ENCODE results near the gene SIGLEC1. TPM values are rescaled to one million over a fixed set of nuclear protein-coding genes. Genes with fewer than 3 reads are reported as not detected.

The SIGLEC1 gene
- total and polyA plus RNA-seq, 2 of the 8 experiments (the other 6 are each of a cell fraction or from before 2014, with no cell fraction given): 0.02 TPM; not detected in 1

DNA sequence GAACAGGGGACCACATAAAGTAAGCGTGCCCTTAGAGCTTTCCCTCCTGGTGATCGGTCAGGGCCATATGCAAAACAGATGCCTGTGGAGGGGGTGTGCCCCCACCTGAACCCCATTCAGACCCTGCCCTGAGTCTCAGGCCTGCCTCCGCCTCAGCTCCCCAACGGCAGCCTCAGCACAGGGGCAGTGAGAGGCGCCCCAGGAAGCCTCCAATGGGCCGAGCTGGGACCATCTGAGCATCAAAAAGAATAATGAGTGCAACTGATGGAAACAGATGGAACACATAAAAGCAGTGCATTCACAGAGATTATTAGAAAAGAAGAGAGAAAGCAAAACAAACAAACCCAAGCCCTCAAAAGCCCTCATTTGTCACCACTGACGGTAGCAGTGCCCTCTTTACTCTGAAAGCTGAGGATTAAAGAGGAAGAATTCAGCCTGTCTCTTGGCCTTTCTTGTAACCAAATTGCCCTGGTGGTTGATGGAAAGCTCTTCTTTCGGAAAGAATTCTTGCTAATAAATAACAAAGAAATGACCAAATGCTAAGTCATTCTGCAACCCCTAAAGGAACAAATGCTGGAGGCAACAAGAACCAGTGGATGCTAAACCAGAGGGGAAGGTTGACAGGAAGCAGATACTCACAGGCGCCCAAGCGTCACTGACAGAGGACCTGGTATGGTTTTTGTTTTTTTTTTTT is 48.4 kb upstream of the SIGLEC1 start (continued):
- TF ChIP-seq, protein P1, sequence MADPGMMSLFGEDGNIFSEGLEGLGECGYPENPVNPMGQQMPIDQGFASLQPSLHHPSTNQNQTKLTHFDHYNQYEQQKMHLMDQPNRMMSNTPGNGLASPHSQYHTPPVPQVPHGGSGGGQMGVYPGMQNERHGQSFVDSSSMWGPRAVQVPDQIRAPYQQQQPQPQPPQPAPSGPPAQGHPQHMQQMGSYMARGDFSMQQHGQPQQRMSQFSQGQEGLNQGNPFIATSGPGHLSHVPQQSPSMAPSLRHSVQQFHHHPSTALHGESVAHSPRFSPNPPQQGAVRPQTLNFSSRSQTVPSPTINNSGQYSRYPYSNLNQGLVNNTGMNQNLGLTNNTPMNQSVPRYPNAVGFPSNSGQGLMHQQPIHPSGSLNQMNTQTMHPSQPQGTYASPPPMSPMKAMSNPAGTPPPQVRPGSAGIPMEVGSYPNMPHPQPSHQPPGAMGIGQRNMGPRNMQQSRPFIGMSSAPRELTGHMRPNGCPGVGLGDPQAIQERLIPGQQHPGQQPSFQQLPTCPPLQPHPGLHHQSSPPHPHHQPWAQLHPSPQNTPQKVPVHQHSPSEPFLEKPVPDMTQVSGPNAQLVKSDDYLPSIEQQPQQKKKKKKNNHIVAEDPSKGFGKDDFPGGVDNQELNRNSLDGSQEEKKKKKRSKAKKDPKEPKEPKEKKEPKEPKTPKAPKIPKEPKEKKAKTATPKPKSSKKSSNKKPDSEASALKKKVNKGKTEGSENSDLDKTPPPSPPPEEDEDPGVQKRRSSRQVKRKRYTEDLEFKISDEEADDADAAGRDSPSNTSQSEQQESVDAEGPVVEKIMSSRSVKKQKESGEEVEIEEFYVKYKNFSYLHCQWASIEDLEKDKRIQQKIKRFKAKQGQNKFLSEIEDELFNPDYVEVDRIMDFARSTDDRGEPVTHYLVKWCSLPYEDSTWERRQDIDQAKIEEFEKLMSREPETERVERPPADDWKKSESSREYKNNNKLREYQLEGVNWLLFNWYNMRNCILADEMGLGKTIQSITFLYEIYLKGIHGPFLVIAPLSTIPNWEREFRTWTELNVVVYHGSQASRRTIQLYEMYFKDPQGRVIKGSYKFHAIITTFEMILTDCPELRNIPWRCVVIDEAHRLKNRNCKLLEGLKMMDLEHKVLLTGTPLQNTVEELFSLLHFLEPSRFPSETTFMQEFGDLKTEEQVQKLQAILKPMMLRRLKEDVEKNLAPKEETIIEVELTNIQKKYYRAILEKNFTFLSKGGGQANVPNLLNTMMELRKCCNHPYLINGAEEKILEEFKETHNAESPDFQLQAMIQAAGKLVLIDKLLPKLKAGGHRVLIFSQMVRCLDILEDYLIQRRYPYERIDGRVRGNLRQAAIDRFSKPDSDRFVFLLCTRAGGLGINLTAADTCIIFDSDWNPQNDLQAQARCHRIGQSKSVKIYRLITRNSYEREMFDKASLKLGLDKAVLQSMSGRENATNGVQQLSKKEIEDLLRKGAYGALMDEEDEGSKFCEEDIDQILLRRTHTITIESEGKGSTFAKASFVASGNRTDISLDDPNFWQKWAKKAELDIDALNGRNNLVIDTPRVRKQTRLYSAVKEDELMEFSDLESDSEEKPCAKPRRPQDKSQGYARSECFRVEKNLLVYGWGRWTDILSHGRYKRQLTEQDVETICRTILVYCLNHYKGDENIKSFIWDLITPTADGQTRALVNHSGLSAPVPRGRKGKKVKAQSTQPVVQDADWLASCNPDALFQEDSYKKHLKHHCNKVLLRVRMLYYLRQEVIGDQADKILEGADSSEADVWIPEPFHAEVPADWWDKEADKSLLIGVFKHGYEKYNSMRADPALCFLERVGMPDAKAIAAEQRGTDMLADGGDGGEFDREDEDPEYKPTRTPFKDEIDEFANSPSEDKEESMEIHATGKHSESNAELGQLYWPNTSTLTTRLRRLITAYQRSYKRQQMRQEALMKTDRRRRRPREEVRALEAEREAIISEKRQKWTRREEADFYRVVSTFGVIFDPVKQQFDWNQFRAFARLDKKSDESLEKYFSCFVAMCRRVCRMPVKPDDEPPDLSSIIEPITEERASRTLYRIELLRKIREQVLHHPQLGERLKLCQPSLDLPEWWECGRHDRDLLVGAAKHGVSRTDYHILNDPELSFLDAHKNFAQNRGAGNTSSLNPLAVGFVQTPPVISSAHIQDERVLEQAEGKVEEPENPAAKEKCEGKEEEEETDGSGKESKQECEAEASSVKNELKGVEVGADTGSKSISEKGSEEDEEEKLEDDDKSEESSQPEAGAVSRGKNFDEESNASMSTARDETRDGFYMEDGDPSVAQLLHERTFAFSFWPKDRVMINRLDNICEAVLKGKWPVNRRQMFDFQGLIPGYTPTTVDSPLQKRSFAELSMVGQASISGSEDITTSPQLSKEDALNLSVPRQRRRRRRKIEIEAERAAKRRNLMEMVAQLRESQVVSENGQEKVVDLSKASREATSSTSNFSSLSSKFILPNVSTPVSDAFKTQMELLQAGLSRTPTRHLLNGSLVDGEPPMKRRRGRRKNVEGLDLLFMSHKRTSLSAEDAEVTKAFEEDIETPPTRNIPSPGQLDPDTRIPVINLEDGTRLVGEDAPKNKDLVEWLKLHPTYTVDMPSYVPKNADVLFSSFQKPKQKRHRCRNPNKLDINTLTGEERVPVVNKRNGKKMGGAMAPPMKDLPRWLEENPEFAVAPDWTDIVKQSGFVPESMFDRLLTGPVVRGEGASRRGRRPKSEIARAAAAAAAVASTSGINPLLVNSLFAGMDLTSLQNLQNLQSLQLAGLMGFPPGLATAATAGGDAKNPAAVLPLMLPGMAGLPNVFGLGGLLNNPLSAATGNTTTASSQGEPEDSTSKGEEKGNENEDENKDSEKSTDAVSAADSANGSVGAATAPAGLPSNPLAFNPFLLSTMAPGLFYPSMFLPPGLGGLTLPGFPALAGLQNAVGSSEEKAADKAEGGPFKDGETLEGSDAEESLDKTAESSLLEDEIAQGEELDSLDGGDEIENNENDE (IDR thresholded peaks at IDR 0.05; ENCODE audit: insufficient replicate concordance, low read length): no peak
- no peak for TF ChIP-seq RAD21 (IDR thresholded peaks at IDR 0.05 in 1 of 2, conservative IDR thresholded peaks at IDR 0.05 in 1 of 2; ENCODE audit: low read depth in 2 of 2, low read length in 2 of 2)
- TF ChIP-seq TCF12 (IDR thresholded peaks at IDR 0.05; ENCODE audit: low read depth, low read length): no peak
- no peak for TF ChIP-seq SAP30 (IDR thresholded peaks at IDR 0.05; ENCODE audit: insufficient read depth, insufficient replicate concordance, low read length)
- TF ChIP-seq SIN3A (conservative IDR thresholded peaks at IDR 0.05 in 1 of 2, IDR thresholded peaks at IDR 0.05 in 1 of 2; ENCODE audit: low read depth in 1 of 2, low read length in 2 of 2): no peak
- TF ChIP-seq CHD2 (IDR thresholded peaks at IDR 0.05; ENCODE audit: low read length): no peak
- TF ChIP-seq CTBP2 (IDR thresholded peaks at IDR 0.05; ENCODE audit: borderline replicate concordance, insufficient read depth, insufficient read length, low read length): no peak
- no peak for TF ChIP-seq MAFK (IDR thresholded peaks at IDR 0.05; ENCODE audit: low read depth, low read length)
- no peak for TF ChIP-seq TEAD4 (IDR thresholded peaks at IDR 0.05; ENCODE audit: low read depth, low read length)
- TF ChIP-seq BCL11A (IDR thresholded peaks at IDR 0.05; ENCODE audit: low read depth in 2 of 2, low read length in 2 of 2): no peak

All from H1 (cell line).